H1 (cell line): ENCODE results near the gene HTRA2. TPM values are rescaled to one million over a fixed set of nuclear protein-coding genes. Genes with fewer than 3 reads are reported as not detected.

ENCODE experiments used
- CTCF ChIA-PET: fragments of 300-600 bp; sonication (Branson Sonifier 250); formaldehyde crosslinking; loops from one replicate; lab custom pipeline; 2021; ENCODE audit not compliant: partially characterized antibody; lab: Charles Lee
- POLR2A ChIA-PET: fragments of 300-600 bp; sonication (Branson Sonifier 250); formaldehyde crosslinking; loops from one replicate; lab custom pipeline; 2021; ENCODE audit warnings: inconsistent platforms; ENCODE audit not compliant: partially characterized antibody; lab: Charles Lee
- DNase-seq, 2 experiments: peaks; one replicate each; pipeline versions ENCODE4 v3.0.0 to v3.0.0-alpha.2; 2010 to 2022; ENCODE audit warnings: low spot score in 2 of 2, low read depth in 1 of 2, mixed read lengths in 1 of 2
- FAIRE-seq: peaks from 2 replicates; lab custom pipeline; 2011; peaks lifted over from hg19 to GRCh38; lab: Jason Lieb, UNC
- H2AFZ ChIP-seq: 2 replicates; pipeline ENCODE4 v1.8.1; 2012; ENCODE audit warnings: low read length, inconsistent platforms
- H2AK5ac ChIP-seq: 2 replicates; pipeline ENCODE4 v1.6.1; 2013; ENCODE audit warnings: low read depth, low read length
- H2BK120ac ChIP-seq: replicated peaks from 2 replicates; pipeline ENCODE3; 2013; ENCODE audit warnings: low read depth, low read length, inconsistent platforms
- H2BK12ac ChIP-seq: 2 replicates; pipeline ENCODE4 v1.6.1; 2013; ENCODE audit warnings: low read depth, low read length
- H2BK15ac ChIP-seq: 2 replicates; pipeline ENCODE4 v1.6.1; 2013; ENCODE audit warnings: low read length
- H2BK20ac ChIP-seq: 2 replicates; pipeline ENCODE4 v1.6.1; 2013; ENCODE audit warnings: low read length
- H2BK5ac ChIP-seq: 2 replicates; pipeline ENCODE4 v1.6.1; 2013; ENCODE audit warnings: low read depth, low read length
- H3K14ac ChIP-seq: 2 replicates; pipeline ENCODE4 v1.6.1; 2013; ENCODE audit warnings: inconsistent platforms; ENCODE audit not compliant: insufficient read length
- H3K18ac ChIP-seq: 2 replicates; pipeline ENCODE4 v1.6.1; 2013; ENCODE audit warnings: low read length; ENCODE audit errors: extremely low read depth
- H3K23ac ChIP-seq: 2 replicates; pipeline ENCODE4 v1.6.1; 2013; ENCODE audit warnings: inconsistent platforms; ENCODE audit not compliant: insufficient read length
- H3K23me2 ChIP-seq: 2 replicates; pipeline ENCODE4 v1.6.1; 2013; ENCODE audit warnings: low read depth, low read length
- H3K27ac ChIP-seq: 2 replicates; pipeline ENCODE4 v1.6.1; 2011; ENCODE audit warnings: low read depth, low read length, inconsistent platforms
- H3K27me3 ChIP-seq, 4 experiments: replicated peaks in 1 of 4; 1 replicate in 1 of 4; 2 replicates in 3 of 4; pipeline versions ENCODE4 v1.6.1 to v1.8.1; 2011 to 2013; ENCODE audit warnings: low read length in 3 of 4, mild to moderate bottlenecking in 3 of 4, inconsistent platforms in 2 of 4, mixed read lengths in 2 of 4, moderate library complexity in 1 of 4; ENCODE audit not compliant: control insufficient read depth in 3 of 4, insufficient read depth in 3 of 4; ENCODE audit errors: extremely low read depth in 1 of 4
- H3K36me3 ChIP-seq, 4 experiments: 2 replicates each; pipeline versions ENCODE4 v1.6.1 to v1.8.1; 2011 to 2013; ENCODE audit warnings: mild to moderate bottlenecking in 4 of 4, low read length in 3 of 4, moderate library complexity in 2 of 4, control low read depth in 1 of 4, inconsistent platforms in 1 of 4; ENCODE audit not compliant: insufficient read depth in 4 of 4, control insufficient read depth in 2 of 4
- H3K4ac ChIP-seq: replicated peaks from 2 replicates; pipeline ENCODE3; 2013; ENCODE audit warnings: low read length, low read depth, mixed read lengths, inconsistent platforms; ENCODE audit not compliant: insufficient read length
- H3K4me1 ChIP-seq, 4 experiments: replicated peaks in 1 of 4; 1 replicate in 1 of 4; 2 replicates in 3 of 4; pipeline versions ENCODE4 v1.6.1 to v1.8.1; 2011 to 2013; ENCODE audit warnings: low read length in 3 of 4, inconsistent platforms in 2 of 4, mixed read lengths in 1 of 4; ENCODE audit not compliant: insufficient read depth in 4 of 4, control insufficient read depth in 3 of 4
- H3K4me2 ChIP-seq, 2 experiments: 2 replicates each; pipeline versions ENCODE4 v1.6.1 to v1.8.1; 2011 to 2013; ENCODE audit warnings: low read depth in 2 of 2, low read length in 2 of 2, control low read depth in 1 of 2, inconsistent platforms in 1 of 2, mild to moderate bottlenecking in 1 of 2; ENCODE audit not compliant: insufficient read depth in 1 of 2
- H3K4me3 ChIP-seq, 4 experiments: fragments of 200-600, 300-600 bp in 1 of 4; sonication (generic), shearing (Covaris generic), sonication (Bioruptor Twin) in 1 of 4; 2 replicates each; pipeline versions ENCODE4 v1.5.1 to v1.8.1; 2011 to 2016; ENCODE audit warnings: low read length in 4 of 4, low read depth in 3 of 4, control low read depth in 2 of 4, inconsistent platforms in 2 of 4, mild to moderate bottlenecking in 2 of 4, mixed read lengths in 1 of 4, moderate library complexity in 1 of 4; ENCODE audit not compliant: insufficient read depth in 2 of 4; ENCODE audit errors: extremely low read depth in 1 of 4
- H3K56ac ChIP-seq: replicated peaks from 2 replicates; pipeline ENCODE3; 2013; ENCODE audit warnings: low read depth, mild to moderate bottlenecking, mixed read lengths, low read length, inconsistent platforms; ENCODE audit not compliant: insufficient read length
- H3K79me1 ChIP-seq: 2 replicates; pipeline ENCODE4 v1.6.1; 2013; ENCODE audit warnings: low read depth, low read length, control low read depth
- H3K79me2 ChIP-seq, 2 experiments: 2 replicates each; pipeline versions ENCODE4 v1.6.1 to v1.8.1; 2012 to 2013; ENCODE audit warnings: low read length in 2 of 2, mild to moderate bottlenecking in 2 of 2, inconsistent platforms in 1 of 2; ENCODE audit not compliant: insufficient read depth in 2 of 2, control insufficient read depth in 1 of 2
- H3K9ac ChIP-seq, 4 experiments: replicated peaks in 1 of 4; 1 replicate in 1 of 4; 2 replicates in 3 of 4; pipeline versions ENCODE4 v1.6.1 to v1.8.1; 2011 to 2013; ENCODE audit warnings: low read depth in 3 of 4, low read length in 3 of 4, control low read depth in 2 of 4, mild to moderate bottlenecking in 2 of 4, moderate library complexity in 2 of 4, inconsistent platforms in 1 of 4; ENCODE audit errors: extremely low read depth in 1 of 4
- H3K9me3 ChIP-seq, 2 experiments: 2 replicates each; pipeline versions ENCODE4 v1.6.1 to v1.8.1; 2012 to 2013; ENCODE audit warnings: mild to moderate bottlenecking in 2 of 2, moderate library complexity in 2 of 2, control low read depth in 1 of 2, inconsistent platforms in 1 of 2, low read depth in 1 of 2, low read length in 1 of 2, mixed read lengths in 1 of 2; ENCODE audit not compliant: insufficient read depth in 2 of 2
- H4K20me1 ChIP-seq, 2 experiments: replicated peaks in 1 of 2; 2 replicates each; pipeline versions ENCODE3 to v1.8.1; 2011 to 2013; ENCODE audit warnings: inconsistent platforms in 2 of 2, low read length in 2 of 2, mild to moderate bottlenecking in 1 of 2; ENCODE audit not compliant: insufficient read depth in 2 of 2, control insufficient read depth in 1 of 2
- H4K5ac ChIP-seq: 2 replicates; pipeline ENCODE4 v1.6.1; 2013; ENCODE audit warnings: low read length, low read depth, mixed read lengths, inconsistent platforms; ENCODE audit not compliant: insufficient read length
- H4K8ac ChIP-seq: 2 replicates; pipeline ENCODE4 v1.8.0; 2013; ENCODE audit warnings: mild to moderate bottlenecking, moderate library complexity, low read length, inconsistent platforms; ENCODE audit not compliant: insufficient read depth; ENCODE audit errors: extremely low read depth
- H4K91ac ChIP-seq: replicated peaks from 2 replicates; pipeline ENCODE3; 2013; ENCODE audit warnings: low read length, mixed read lengths, inconsistent platforms; ENCODE audit not compliant: insufficient read length
- CTCF ChIP-seq, 3 experiments: IDR thresholded peaks; 1 replicate in 2 of 3; 2 replicates in 1 of 3; pipeline versions ENCODE4 v1.5.1 to v1.6.1; 2011; ENCODE audit warnings: low read length in 3 of 3, mild to moderate bottlenecking in 3 of 3, inconsistent platforms in 2 of 3, low read depth in 1 of 3, moderate library complexity in 1 of 3; ENCODE audit not compliant: insufficient read depth in 1 of 3; ENCODE audit errors: control extremely low read depth in 1 of 3
- EGR1 ChIP-seq: IDR thresholded peaks from 2 replicates; pipeline ENCODE4 v1.6.1; 2011; ENCODE audit warnings: low read depth, low read length, borderline replicate concordance
- POU5F1 ChIP-seq: IDR thresholded peaks from 2 replicates; pipeline ENCODE4 v1.6.1; 2011; ENCODE audit warnings: low read depth, mild to moderate bottlenecking, low read length, moderate library complexity
- RAD21 ChIP-seq, 2 experiments: IDR thresholded peaks in 1 of 2; conservative IDR thresholded peaks in 1 of 2; 2 replicates each; pipeline ENCODE4 v1.6.1; 2011; ENCODE audit warnings: low read depth in 2 of 2, low read length in 2 of 2, improper control_type of control experiment in 1 of 2, inconsistent platforms in 1 of 2, mild to moderate bottlenecking in 1 of 2, moderate library complexity in 1 of 2
- WGBS, 2 experiments: shearing (Covaris generic) in 1 of 2; methylation state at CpG; one replicate each; pipeline versions ENCODE4 v1.1.6 to v1.1.7; 2013 to 2015; ENCODE audit warnings: low lambda C conversion rate in 2 of 2, mixed read lengths in 2 of 2, inconsistent platforms in 1 of 2, low coverage in 1 of 2, missing lambda C conversion rate in 1 of 2; ENCODE audit not compliant: insufficient replicate concordance in 2 of 2, insufficient coverage in 1 of 2, insufficient read length in 1 of 2; ENCODE audit errors: extremely low coverage in 1 of 2, missing lambda C conversion rate in 1 of 2; 5-methylcytosine and 5-hydroxymethylcytosine counted together
- polyA plus RNA-seq, 7 experiments: library from polyadenylated mRNA; depleted of rRNA in 3 of 7; stranded (reverse) in 5 of 7; unstranded in 2 of 7; fragments of >200 nt in 5 of 7; fragments of 200-250 nt in 2 of 7; gene quantifications; 1 replicate in 5 of 7; 2 replicates in 1 of 7; 4 replicates in 1 of 7; pipeline versions ENCODE4 v1.2.1 to v1.2.3, GENCODE V29; 2011 to 2013; ENCODE audit warnings: missing spikeins in 2 of 7, mixed read lengths in 2 of 7
- total RNA-seq: library from RNA; stranded (reverse); fragmentation: NEBNext Ultra II Directional; extraction: Animal tissue kit (Norgen Biotek cat#: 25700); gene quantifications from 2 replicates; pipeline ENCODE4 v1.2.1, GENCODE V29; 2021

The HTRA2 gene
- total and polyA plus RNA-seq, 2 of the 8 experiments (the other 6 are each of a cell fraction or from before 2014, with no cell fraction given): 21.6 to 37.6 TPM

GRCh38 chr2:74559912-74560311 lies 30.2 kb downstream of the HTRA2 start:
- H2AFZ ChIP-seq: no peak overlapping the region
- H4K8ac ChIP-seq: no peak overlapping the region
- H3K79me1 ChIP-seq: no peaks in the 10 kb centered on the region
- H2AK5ac ChIP-seq: no peak overlapping the region
- ChIA-PET POLR2A (interaction anchor here (1.0 to 2.2 kb wide), 3 partner anchors 18 to 119 kb away, joined by 3 to 10 read pairs (median 3); partner anchors contain the start of genes AUP1 and HTRA2), CTCF (interaction anchor here (0.8 to 7.5 kb wide), 7 partner anchors 12 to 79 kb away, joined by 3 to 56 read pairs (median 4); no protein-coding TSS in a partner anchor)
- H3K4me1 ChIP-seq: peaks cover 0 to 7% (median 5%) of the 10 kb centered on the region in 4 experiments; a peak in 6 of 7 replicates
- 29% methylated on average over 5 of the region's 5 CpGs; no CpG with 5 or more reads in 1 of the 2 experiments for WGBS, 2 experiments
- H3K14ac ChIP-seq: no peak overlapping the region
- 0 out of 2 replicates have a peak overlapping the region, but pooled peaks have one; percentile 23 for H2BK12ac ChIP-seq
- H3K4me2 ChIP-seq: peak overlapping the region; percentile 8 to 15; a peak in 2 of 4 replicates
- FAIRE-seq: no peak
- H3K23ac ChIP-seq: no peak overlapping the region
- no peak overlapping the region for H2BK5ac ChIP-seq
- no peak overlapping the region for H3K27ac ChIP-seq
- peaks cover 5% of the 10 kb centered on the region; the same call in 1 of the 2 replicates for H3K23me2 ChIP-seq
- no peak overlapping the region for H3K18ac ChIP-seq
- H2BK20ac ChIP-seq: no peak overlapping the region
- H2BK120ac ChIP-seq: no peak overlapping the region
- H3K9ac ChIP-seq: no peak overlapping the region
- H3K56ac ChIP-seq: no peak overlapping the region
- H3K9me3 ChIP-seq: no peaks in the 10 kb centered on the region
- no peak overlapping the region for H2BK15ac ChIP-seq
- no peaks in the 10 kb centered on the region; a peak in 1 of 8 replicates for H3K36me3 ChIP-seq
- no peak overlapping the region for H3K4me3 ChIP-seq
- peaks cover 0 to 4% of the 10 kb centered on the region in 2 experiments for H4K20me1 ChIP-seq
- no peak for DNase-seq
- no peak overlapping the region for H3K4ac ChIP-seq
- peak in 1 of 3 experiments; percentile 4; a peak in 1 of 4 replicates for TF ChIP-seq CTCF (IDR thresholded peaks at IDR 0.05; ENCODE audit: control extremely low read depth in 1 of 3, insufficient read depth in 1 of 3, low read depth in 1 of 3, low read length in 3 of 3)
- 0 out of 4 replicates have a peak, but pooled peaks of 1 of the 2 experiments have one; percentile 3 for TF ChIP-seq RAD21 (IDR thresholded peaks at IDR 0.05 in 1 of 2, conservative IDR thresholded peaks at IDR 0.05 in 1 of 2; ENCODE audit: low read depth in 2 of 2, low read length in 2 of 2)
- peak; percentile 17; the same call in 1 of the 2 replicates for TF ChIP-seq EGR1
- TF ChIP-seq POU5F1: no peak
- H4K91ac ChIP-seq: no peak overlapping the region
- H3K79me2 ChIP-seq: no peaks in the 10 kb centered on the region
- no peak overlapping the region for H4K5ac ChIP-seq
- H3K27me3 ChIP-seq: peaks cover 0 to 28% (median 22%) of the 10 kb centered on the region in 4 experiments; a peak in 6 of 7 replicates
